Measurements from ENCODE around the gene GOLGA5. TPM values are rescaled to one million over a fixed set of nuclear protein-coding genes. Genes with fewer than 3 reads are reported as not detected.

GOLGA5 gene
- total and polyA plus RNA-seq, 2 of the 8 experiments (the other 6 are each of a cell fraction or from before 2014, with no cell fraction given), result 13.0 to 25.4 TPM

DNA sequence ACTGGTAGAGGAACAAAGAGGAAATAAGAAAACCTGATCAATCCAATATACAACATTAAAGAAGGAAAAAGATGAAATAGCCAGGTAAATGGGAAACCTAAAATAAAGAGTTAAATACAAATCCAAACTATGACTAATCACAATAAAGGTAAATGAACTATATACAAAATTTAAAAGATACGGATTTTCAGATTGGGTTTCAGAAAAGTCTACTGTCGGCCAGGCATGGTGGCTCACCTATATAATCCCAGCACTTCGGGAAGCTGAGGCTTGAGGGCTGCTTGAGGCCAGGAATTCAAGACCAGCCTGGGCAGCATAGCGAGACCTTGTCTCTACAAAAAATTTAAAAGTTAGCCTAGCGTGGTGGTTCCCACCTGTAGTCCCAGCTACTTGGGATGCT, 89.0 kb downstream of the GOLGA5 start:
- no peaks in the 10 kb centered on the region for H4K20me1 ChIP-seq (replicated peaks in 1 of 2; ENCODE audit: control insufficient read depth in 1 of 2, insufficient read depth in 2 of 2, low read length in 2 of 2)
- no peak overlapping the region for H3K18ac ChIP-seq (ENCODE audit: extremely low read depth, low read length)
- H3K4me3 ChIP-seq (ENCODE audit: extremely low read depth in 1 of 4, insufficient read depth in 2 of 4, low read depth in 3 of 4, low read length in 4 of 4), result no peak overlapping the region
- no peaks in the 10 kb centered on the region for H3K27me3 ChIP-seq (replicated peaks in 1 of 4; ENCODE audit: control insufficient read depth in 3 of 4, extremely low read depth in 1 of 4, insufficient read depth in 3 of 4, low read length in 3 of 4)
- WGBS, 2 experiments (ENCODE audit: extremely low coverage in 1 of 2, insufficient coverage in 1 of 2, insufficient read length in 1 of 2, insufficient replicate concordance in 2 of 2, low coverage in 1 of 2, low lambda C conversion rate in 2 of 2, missing lambda C conversion rate in 1 of 2), result 82% methylated on average over 5 of the region's 5 CpGs; no CpG with 5 or more reads in 1 of the 2 experiments
- no peak overlapping the region for H2BK120ac ChIP-seq (replicated peaks; ENCODE audit: low read depth, low read length)
- FAIRE-seq (no peak), DNase-seq (ENCODE audit: low read depth in 1 of 2, low spot score in 2 of 2) (no peak)
- no peak overlapping the region for H3K4me2 ChIP-seq (ENCODE audit: insufficient read depth in 1 of 2, low read depth in 2 of 2, low read length in 2 of 2)
- H2BK5ac ChIP-seq (ENCODE audit: low read depth, low read length), result no peak overlapping the region
- H2AFZ ChIP-seq (ENCODE audit: low read length), result no peak overlapping the region
- no peak overlapping the region for H3K14ac ChIP-seq (ENCODE audit: insufficient read length)
- no peak overlapping the region for H3K9ac ChIP-seq (replicated peaks in 1 of 4; ENCODE audit: extremely low read depth in 1 of 4, low read depth in 3 of 4, low read length in 3 of 4)
- no peaks in the 10 kb centered on the region for H3K9me3 ChIP-seq (ENCODE audit: insufficient read depth in 2 of 2, low read depth in 1 of 2, low read length in 1 of 2)
- POLR2A ChIA-PET (ENCODE audit: partially characterized antibody), result no interaction called here
- no peak overlapping the region for H3K27ac ChIP-seq (ENCODE audit: low read depth, low read length)
- H3K23me2 ChIP-seq (ENCODE audit: low read depth, low read length), result peaks cover 3% of the 10 kb centered on the region; the same call in 1 of the 2 replicates
- H3K23ac ChIP-seq (ENCODE audit: insufficient read length), result no peak overlapping the region
- CTCF ChIA-PET (ENCODE audit: partially characterized antibody), result interaction anchor here (0.6 to 1.0 kb wide), 2 partner anchors 49 to 1072 kb away, joined by 3 to 4 read pairs; no protein-coding TSS in a partner anchor
- H2BK20ac ChIP-seq (ENCODE audit: low read length), result no peak overlapping the region
- no peak overlapping the region for H2BK12ac ChIP-seq (ENCODE audit: low read depth, low read length)
- no peaks in the 10 kb centered on the region for H3K79me1 ChIP-seq (ENCODE audit: low read depth, low read length)
- no peaks in the 10 kb centered on the region for H3K79me2 ChIP-seq (ENCODE audit: control insufficient read depth in 1 of 2, insufficient read depth in 2 of 2, low read length in 2 of 2)
- H3K4ac ChIP-seq (replicated peaks; ENCODE audit: insufficient read length, low read depth, low read length), result no peak overlapping the region
- no peak overlapping the region for H4K5ac ChIP-seq (ENCODE audit: insufficient read length, low read depth, low read length)
- no peak overlapping the region for H2BK15ac ChIP-seq (ENCODE audit: low read length)
- H4K8ac ChIP-seq (ENCODE audit: extremely low read depth, insufficient read depth, low read length), result no peak overlapping the region
- H3K4me1 ChIP-seq (replicated peaks in 1 of 4; ENCODE audit: control insufficient read depth in 3 of 4, insufficient read depth in 4 of 4, low read length in 3 of 4), result peaks cover 0 to 7% (median 4%) of the 10 kb centered on the region in 4 experiments; a peak in 5 of 7 replicates
- TF ChIP-seq POU5F1 (IDR thresholded peaks at IDR 0.05; ENCODE audit: low read depth, low read length) (no peak), CTCF (IDR thresholded peaks at IDR 0.05; ENCODE audit: control extremely low read depth in 1 of 3, insufficient read depth in 1 of 3, low read depth in 1 of 3, low read length in 3 of 3) (no peak), EZH2 (IDR thresholded peaks at IDR 0.05; ENCODE audit: low read depth, low read length, severe bottlenecking) (no peak), TAF1 (IDR thresholded peaks at IDR 0.05; ENCODE audit: low read depth, low read length) (no peak), PHF8 (conservative IDR thresholded peaks at IDR 0.05; ENCODE audit: low read depth, low read length) (no peak), GTF2F1 (IDR thresholded peaks at IDR 0.05; ENCODE audit: borderline replicate concordance, low read depth, low read length) (no peak), YY1 (IDR thresholded peaks at IDR 0.05; ENCODE audit: low read depth, low read length) (no peak), FOSL1 (IDR thresholded peaks at IDR 0.05; ENCODE audit: insufficient read depth, low read depth, low read length) (no peak)
- H2AK5ac ChIP-seq (ENCODE audit: low read depth, low read length), result no peak overlapping the region
- no peak overlapping the region for H4K91ac ChIP-seq (replicated peaks; ENCODE audit: insufficient read length, low read length)
- H3K36me3 ChIP-seq (ENCODE audit: control insufficient read depth in 2 of 4, insufficient read depth in 4 of 4, low read length in 3 of 4), result no peaks in the 10 kb centered on the region
- no peak overlapping the region for H3K56ac ChIP-seq (replicated peaks; ENCODE audit: insufficient read length, low read depth, low read length)
